OCI-LY3 (cell line): ENCODE results near the gene SOS2.

ENCODE experiments used
- H2AFZ ChIP-seq: fragments of 200-600, 300-600 bp; shearing (Covaris generic); 2 replicates; pipeline ENCODE4 v1.6.0; 2014; ENCODE audit warnings: antibody characterized with exemption, low read depth, low read length
- H3K27ac ChIP-seq: fragments of 200-600, 300-600 bp; sonication (generic); 2 replicates; pipeline ENCODE4 v1.5.1; 2014; ENCODE audit warnings: mild to moderate bottlenecking, low read length, moderate library complexity, mixed read lengths
- H3K27me3 ChIP-seq: fragments of 200-600, 300-600 bp; sonication (generic); 2 replicates; pipeline ENCODE4 v1.6.1; 2014; ENCODE audit warnings: low read depth, low read length, mixed read lengths
- H3K36me3 ChIP-seq: fragments of 200-600, 300-600 bp; sonication (generic); replicated peaks from 2 replicates; pipeline ENCODE3; 2014; ENCODE audit warnings: low read depth, low read length, mixed read lengths
- H3K4me1 ChIP-seq: fragments of 300-600, 200-600 bp; sonication (generic); 2 replicates; pipeline ENCODE4 v1.6.1; 2014; ENCODE audit warnings: low read length, mixed read lengths
- H3K4me2 ChIP-seq: fragments of 200-600, 300-600 bp; sonication (generic); 2 replicates; pipeline ENCODE4 v1.6.1; 2014; ENCODE audit warnings: low read length, mixed read lengths
- H3K4me3 ChIP-seq: fragments of 300-600, 200-600 bp; sonication (generic); 2 replicates; pipeline ENCODE4 v1.5.1; 2014; ENCODE audit warnings: antibody characterized with exemption, mild to moderate bottlenecking, low read length, moderate library complexity
- H3K79me2 ChIP-seq: fragments of 300-600, 200-600 bp; shearing (Covaris generic); 2 replicates; pipeline ENCODE4 v1.6.1; 2014; ENCODE audit warnings: mild to moderate bottlenecking, low read length, mixed read lengths
- H3K9ac ChIP-seq: fragments of 300-600, 200-600 bp; shearing (Covaris generic); 2 replicates; pipeline ENCODE4 v1.6.0; 2014; ENCODE audit warnings: mild to moderate bottlenecking, low read length, moderate library complexity
- H3K9me3 ChIP-seq: fragments of 200-600, 300-600 bp; shearing (Covaris generic); 2 replicates; pipeline ENCODE4 v1.6.1; 2014; ENCODE audit warnings: low read length, mixed read lengths; ENCODE audit not compliant: insufficient read depth
- H4K20me1 ChIP-seq: fragments of 200-600, 300-600 bp; sonication (generic); 2 replicates; pipeline ENCODE4 v1.6.1; 2016; ENCODE audit warnings: low read length, mixed read lengths; ENCODE audit not compliant: insufficient read depth
- EZH2phosphoT487 ChIP-seq: fragments of 200-600 bp; shearing (Covaris generic); IDR thresholded peaks from 2 replicates; pipeline ENCODE4 v1.6.1; 2018; ENCODE audit warnings: antibody characterized with exemption, mixed run types, low read depth
- TF ChIP-seq, protein P1 (sequence below): fragments of 200-600, 300-600 bp; sonication (generic); IDR thresholded peaks from 2 replicates; pipeline ENCODE4 v1.5.1; 2014; ENCODE audit warnings: antibody characterized with exemption, low read length, low read depth

SOS2 gene

DNA sequence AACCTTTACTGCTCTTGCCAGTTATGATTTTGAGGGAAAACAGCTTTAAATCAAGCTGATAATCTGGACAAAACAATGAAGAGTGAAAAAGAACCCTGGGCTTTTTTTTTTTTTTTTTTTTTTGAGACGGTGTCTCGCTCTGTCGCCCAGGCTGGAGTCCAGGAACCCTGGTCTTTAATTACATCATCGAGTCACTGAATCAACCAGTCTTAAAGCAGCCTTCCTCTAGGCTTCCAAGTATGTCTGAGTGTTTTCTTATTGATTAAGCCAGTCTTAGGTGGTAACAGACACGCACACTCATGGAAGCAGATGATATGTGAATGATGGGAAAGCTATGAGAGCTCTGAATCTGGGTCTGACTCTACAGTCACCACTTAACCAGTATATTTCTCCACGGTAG lies 109.1 kb downstream of the SOS2 start:
- H3K4me3 ChIP-seq: no peak overlapping the region
- no peaks in the 10 kb centered on the region for H3K27me3 ChIP-seq

DNA sequence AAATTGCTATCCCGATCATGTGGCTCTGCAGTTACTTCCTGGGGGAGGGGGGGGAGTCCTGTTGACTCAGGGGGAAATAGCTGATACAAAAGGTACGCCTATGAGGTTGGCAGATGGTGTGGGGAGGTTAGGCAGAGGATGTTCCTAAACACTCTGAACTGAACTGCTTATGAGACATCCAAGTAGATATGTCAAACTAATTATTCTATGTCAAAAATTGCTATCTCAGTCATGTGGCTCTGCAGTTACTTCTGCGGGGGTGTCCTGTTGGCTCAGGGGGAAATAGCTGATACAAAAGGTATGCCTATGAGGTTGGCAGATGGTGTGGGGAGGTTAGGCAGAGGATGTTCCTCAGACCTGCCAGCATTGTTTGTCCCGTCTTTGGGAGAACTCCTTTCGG lies 109.9 kb downstream of the SOS2 start:
- H4K20me1 ChIP-seq: no peaks in the 10 kb centered on the region
- H2AFZ ChIP-seq: no peak overlapping the region
- H3K4me2 ChIP-seq: no peak overlapping the region
- TF ChIP-seq, protein P1, sequence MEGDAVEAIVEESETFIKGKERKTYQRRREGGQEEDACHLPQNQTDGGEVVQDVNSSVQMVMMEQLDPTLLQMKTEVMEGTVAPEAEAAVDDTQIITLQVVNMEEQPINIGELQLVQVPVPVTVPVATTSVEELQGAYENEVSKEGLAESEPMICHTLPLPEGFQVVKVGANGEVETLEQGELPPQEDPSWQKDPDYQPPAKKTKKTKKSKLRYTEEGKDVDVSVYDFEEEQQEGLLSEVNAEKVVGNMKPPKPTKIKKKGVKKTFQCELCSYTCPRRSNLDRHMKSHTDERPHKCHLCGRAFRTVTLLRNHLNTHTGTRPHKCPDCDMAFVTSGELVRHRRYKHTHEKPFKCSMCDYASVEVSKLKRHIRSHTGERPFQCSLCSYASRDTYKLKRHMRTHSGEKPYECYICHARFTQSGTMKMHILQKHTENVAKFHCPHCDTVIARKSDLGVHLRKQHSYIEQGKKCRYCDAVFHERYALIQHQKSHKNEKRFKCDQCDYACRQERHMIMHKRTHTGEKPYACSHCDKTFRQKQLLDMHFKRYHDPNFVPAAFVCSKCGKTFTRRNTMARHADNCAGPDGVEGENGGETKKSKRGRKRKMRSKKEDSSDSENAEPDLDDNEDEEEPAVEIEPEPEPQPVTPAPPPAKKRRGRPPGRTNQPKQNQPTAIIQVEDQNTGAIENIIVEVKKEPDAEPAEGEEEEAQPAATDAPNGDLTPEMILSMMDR: no peak
- TF ChIP-seq EZH2phosphoT487: no peak
- H3K4me1 ChIP-seq: peaks cover 5% of the 10 kb centered on the region
- H3K9ac ChIP-seq: no peak overlapping the region
- no peaks in the 10 kb centered on the region for H3K27me3 ChIP-seq
- H3K27ac ChIP-seq: no peak overlapping the region
- H3K9me3 ChIP-seq: no peaks in the 10 kb centered on the region
- H3K4me3 ChIP-seq: no peak overlapping the region
- H3K36me3 ChIP-seq: no peaks in the 10 kb centered on the region
- no peaks in the 10 kb centered on the region for H3K79me2 ChIP-seq

More for the DNA sequence above, 109.1 kb downstream of the SOS2 start:
- Histone ChIP-seq H3K4me2 (no peak overlapping the region), H3K9me3 (no peaks in the 10 kb centered on the region), H3K27ac (no peak overlapping the region), H3K79me2 (no peaks in the 10 kb centered on the region), H3K9ac (no peak overlapping the region), H2AFZ (no peak overlapping the region), H3K36me3 (no peaks in the 10 kb centered on the region), H4K20me1 (no peaks in the 10 kb centered on the region), H3K4me1 (no peaks in the 10 kb centered on the region)
- TF ChIP-seq EZH2phosphoT487: no peak

DNA sequence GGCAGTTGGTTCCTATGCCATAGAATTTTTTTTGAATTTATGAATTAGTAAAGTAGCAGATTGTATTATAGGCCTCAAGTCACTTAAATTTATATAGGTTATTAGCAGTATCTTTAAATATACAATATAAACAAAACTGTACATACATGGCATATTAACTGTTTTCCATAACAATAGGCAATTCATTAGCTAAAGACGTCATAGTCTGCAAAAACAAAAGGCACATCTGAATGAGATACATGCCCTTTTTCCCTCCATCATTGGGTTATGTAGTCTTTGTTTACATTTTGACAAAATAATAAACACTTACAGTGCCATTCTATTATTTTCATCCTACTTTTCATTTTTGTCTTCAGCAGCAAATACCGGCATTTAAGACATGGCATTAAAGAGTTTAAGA lies 113.9 kb downstream of the SOS2 start:
- no peaks in the 10 kb centered on the region for H3K9me3 ChIP-seq
- no peak overlapping the region for H3K27ac ChIP-seq
- peaks cover 34% of the 10 kb centered on the region for H3K79me2 ChIP-seq
- H3K27me3 ChIP-seq: no peaks in the 10 kb centered on the region
- peaks cover 32% of the 10 kb centered on the region for H3K4me1 ChIP-seq
- no peak overlapping the region for H2AFZ ChIP-seq
- no peak for TF ChIP-seq EZH2phosphoT487
- TF ChIP-seq, protein P1: no peak
- H3K4me3 ChIP-seq: no peak overlapping the region
- peaks cover 13% of the 10 kb centered on the region for H3K36me3 ChIP-seq
- no peak overlapping the region for H3K4me2 ChIP-seq
- no peak overlapping the region for H3K9ac ChIP-seq
- H4K20me1 ChIP-seq: no peaks in the 10 kb centered on the region

DNA sequence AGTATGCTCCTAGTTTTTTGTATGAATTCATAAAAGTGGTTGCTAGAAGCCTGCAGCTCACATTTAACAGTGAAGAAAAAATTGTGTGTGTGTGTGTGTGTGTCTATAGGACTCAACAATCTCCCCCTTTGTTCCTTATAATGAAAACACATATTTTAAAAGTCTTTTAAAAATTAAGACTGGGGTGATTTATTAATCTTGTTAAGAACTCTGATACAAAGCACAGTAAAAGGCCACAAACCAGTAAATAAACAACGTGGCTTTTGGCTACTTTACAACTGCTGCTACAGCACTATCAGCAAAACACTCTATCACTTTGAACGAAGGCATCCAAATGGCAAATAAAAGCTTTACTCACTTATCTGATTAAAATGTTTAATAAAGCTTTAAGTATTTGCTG lies 114.4 kb downstream of the SOS2 start:
- TF ChIP-seq, protein P1: no peak
- no peak for TF ChIP-seq EZH2phosphoT487
- Histone ChIP-seq H3K79me2 (peaks cover 36% of the 10 kb centered on the region), H3K36me3 (peaks cover 16% of the 10 kb centered on the region), H4K20me1 (no peaks in the 10 kb centered on the region), H3K27ac (peak overlapping the region; percentile 68), H3K4me3 (peak overlapping the region; percentile 85), H2AFZ (peak overlapping the region; percentile 80), H3K9ac (peak overlapping the region; percentile 80), H3K4me1 (peaks cover 32% of the 10 kb centered on the region), H3K9me3 (no peaks in the 10 kb centered on the region), H3K27me3 (no peaks in the 10 kb centered on the region), H3K4me2 (peak overlapping the region; percentile 89)
